ENCODE data around the gene DOK5.

Gene DOK5

GRCh38 chr20:54514028-54514607, 38.7 kb downstream of the DOK5 start:
- peak; percentile 20 for DNase-seq (ENCODE audit: low spot score)

- no peak for DNase-seq (ENCODE audit: low spot score)
Observed at GRCh38 chr20:54515793-54516628, 40.6 kb downstream of the DOK5 start.

GRCh38 chr20:54517241-54517975, 42.0 kb downstream of the DOK5 start:
- no peak for DNase-seq (ENCODE audit: low spot score)

DNA sequence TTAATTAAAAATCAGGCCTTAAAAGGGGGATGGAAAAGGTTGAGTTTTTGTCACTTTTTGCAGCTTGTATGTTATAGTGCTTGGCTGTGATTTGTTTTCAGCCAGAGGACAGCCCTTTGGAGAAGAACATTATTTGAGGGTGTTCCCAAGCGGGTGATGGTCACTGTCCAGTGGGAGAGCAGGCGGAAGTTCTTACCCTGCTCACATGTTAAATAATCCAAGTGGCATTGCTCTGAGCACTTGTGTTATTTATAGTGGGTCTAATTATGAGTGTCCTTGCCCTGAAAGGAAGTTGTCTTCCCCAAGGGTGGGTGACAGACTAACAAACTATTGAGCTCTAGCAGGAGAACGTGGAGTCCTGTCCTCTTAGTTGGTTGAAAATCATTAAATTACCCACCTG, 49.5 kb downstream of the DOK5 start:
- no peak for DNase-seq (ENCODE audit: low spot score)

GRCh38 chr20:54525916-54526590, 50.7 kb downstream of the DOK5 start:
- peak; percentile 2 for DNase-seq (ENCODE audit: low spot score)

DNA sequence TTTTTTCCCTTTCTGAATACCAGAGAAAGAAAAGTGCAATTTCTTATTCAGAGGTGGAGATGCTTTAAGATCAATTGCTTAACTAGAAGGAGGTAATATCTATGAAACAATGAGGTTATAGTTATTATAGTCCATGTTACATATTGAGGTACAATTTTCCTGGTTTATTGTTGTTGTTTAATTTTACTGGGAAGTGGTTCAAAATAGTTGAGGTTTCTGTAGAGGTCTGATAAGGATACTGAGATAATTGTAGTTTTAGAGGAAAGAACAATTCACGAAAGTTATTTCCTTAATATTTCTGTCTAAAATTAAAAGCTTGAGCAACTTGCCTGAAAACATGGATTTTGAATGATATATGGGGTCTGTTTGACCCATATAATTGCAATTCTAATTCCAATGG, 51.4 kb downstream of the DOK5 start:
- no peak for DNase-seq (ENCODE audit: low spot score)

DNA sequence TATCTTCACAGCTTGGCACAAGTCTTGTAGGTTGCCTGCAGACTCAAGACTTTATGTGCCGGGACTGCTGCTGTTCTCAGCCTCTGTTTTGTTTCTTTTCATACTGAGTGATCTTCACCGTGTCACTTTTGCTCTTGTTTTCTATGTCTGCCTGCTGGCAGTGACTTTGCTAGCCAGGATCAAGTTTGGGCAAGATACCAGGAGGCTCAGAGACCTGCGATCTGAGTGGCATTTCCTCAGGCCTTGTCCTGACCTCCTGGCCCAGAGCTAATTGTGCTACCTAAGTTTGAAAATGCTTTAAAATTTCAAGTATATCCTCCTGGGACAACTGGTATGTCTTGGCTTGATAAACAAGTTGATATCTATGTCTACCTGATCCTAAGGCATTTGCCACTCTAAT, 57.2 kb downstream of the DOK5 start:
- DNase-seq (ENCODE audit: low spot score) = no peak

- no peak for DNase-seq (ENCODE audit: low spot score)
Observed at GRCh38 chr20:54534101-54534500, 58.7 kb downstream of the DOK5 start.

GRCh38 chr20:54535033-54535432, 59.6 kb downstream of the DOK5 start:
- DNase-seq (ENCODE audit: low spot score) = no peak

- no peak for DNase-seq (ENCODE audit: low spot score)
Observed at GRCh38 chr20:54535746-54536145, 60.4 kb downstream of the DOK5 start.

DNA sequence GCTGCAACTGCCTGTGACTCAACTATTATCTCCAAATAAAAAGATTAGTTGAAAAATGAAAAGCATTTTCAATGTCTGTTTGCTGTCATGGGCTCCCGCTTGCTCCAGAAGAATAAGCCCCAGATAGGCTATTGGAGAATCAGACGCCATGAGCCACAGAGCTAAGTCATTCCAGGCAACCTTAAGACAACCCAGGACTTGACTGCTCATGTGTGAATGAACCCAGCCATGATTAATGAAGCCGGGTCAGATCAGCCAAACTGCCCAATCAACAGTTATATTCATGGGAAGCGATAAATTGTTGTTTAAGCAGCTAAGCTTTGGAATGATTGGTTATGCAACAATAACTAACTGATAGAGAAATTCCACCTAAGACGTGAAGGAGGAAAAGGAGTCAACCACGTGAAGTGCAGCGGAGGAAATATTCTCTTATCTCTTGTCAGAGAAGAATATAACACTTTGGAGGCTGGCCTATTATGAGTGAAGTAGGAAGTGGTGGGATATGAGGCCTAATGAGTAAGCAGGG, 64.2 kb downstream of the DOK5 start:
- DNase-seq (ENCODE audit: low spot score) = no peak

GRCh38 chr20:54543369-54543768, 68.0 kb downstream of the DOK5 start:
- DNase-seq (ENCODE audit: low spot score) = no peak

GRCh38 chr20:54545676-54546358, 70.4 kb downstream of the DOK5 start:
- DNase-seq (ENCODE audit: low spot score) = peak; percentile 16

DNA sequence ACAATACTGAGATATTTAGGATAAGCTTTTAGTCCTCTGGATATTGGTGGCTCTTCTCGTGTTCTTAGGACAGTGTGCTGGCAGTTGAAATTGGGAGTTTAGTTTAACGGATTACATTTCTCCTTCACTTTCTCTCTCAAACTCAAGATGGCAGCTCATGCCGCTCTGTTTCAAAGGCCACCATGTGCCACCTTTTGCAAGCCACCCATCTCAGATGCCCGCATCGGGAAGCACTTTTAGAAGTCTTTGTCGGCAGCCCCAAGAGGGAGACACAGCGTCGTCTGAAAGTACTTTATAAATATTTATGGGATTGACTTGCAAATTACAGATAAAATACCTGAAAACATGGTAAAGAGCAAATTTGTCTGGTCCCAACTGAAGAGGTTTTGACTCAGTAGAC, 73.5 kb downstream of the DOK5 start:
- DNase-seq (ENCODE audit: low spot score) = no peak

- no peak for DNase-seq (ENCODE audit: low spot score)
Observed at GRCh38 chr20:54549658-54550326, 74.4 kb downstream of the DOK5 start.

GRCh38 chr20:54550776-54551396, 75.5 kb downstream of the DOK5 start:
- DNase-seq (ENCODE audit: low spot score) = peak; percentile 21

- DNase-seq (ENCODE audit: low spot score) = no peak
Observed at GRCh38 chr20:54554006-54554405, 78.6 kb downstream of the DOK5 start.

GRCh38 chr20:54555150-54555549, 79.8 kb downstream of the DOK5 start:
- DNase-seq (ENCODE audit: low spot score) = no peak

DNA sequence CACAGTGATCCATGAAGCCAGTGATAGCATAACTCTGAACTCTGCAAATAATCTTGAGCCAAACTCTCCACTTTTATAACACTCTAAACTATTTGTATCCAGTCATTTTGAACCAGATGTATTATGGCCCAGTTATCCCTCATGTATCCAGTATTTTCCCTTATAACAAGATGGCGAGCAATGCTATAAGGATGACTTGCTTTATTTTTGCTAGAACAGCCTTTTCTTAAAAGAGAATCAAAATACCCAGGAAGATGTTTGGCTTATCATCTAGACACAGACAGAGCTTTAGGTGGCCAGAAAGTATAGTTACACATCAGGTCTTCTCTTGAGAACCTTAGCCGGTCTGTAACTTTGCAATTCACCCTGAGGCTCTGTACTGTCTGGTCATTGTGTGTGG, 81.0 kb downstream of the DOK5 start:
- DNase-seq (ENCODE audit: low spot score) = no peak

- peak; percentile 72 for DNase-seq (ENCODE audit: low spot score)
Observed at GRCh38 chr20:54557806-54558590, 82.6 kb downstream of the DOK5 start.
